Tibial nerve (tissue), 4 donors: Measurements from ENCODE around the gene TMUB1. TPM values are rescaled to one million over a fixed set of nuclear protein-coding genes. Genes with fewer than 3 reads are reported as not detected.

Source experiments
- DNase-seq, 2 donors: peaks; one replicate each; pipeline ENCODE4 v3.0.0-alpha.2; 2019; ENCODE audit warnings: low spot score in 2 of 2
- H3K27ac ChIP-seq, 4 donors: fragments of 200-600 bp; sonication (generic) in 3 of 4; one replicate each; pipeline ENCODE4 v1.5.1; 2017 to 2019; ENCODE audit warnings: mild to moderate bottlenecking in 1 of 4
- H3K27me3 ChIP-seq, 2 donors: fragments of 200-600 bp; sonication (generic) in 1 of 2; one replicate each; pipeline versions ENCODE4 v1.5.1 to v1.6.0; 2017 to 2019
- H3K36me3 ChIP-seq, 3 donors: fragments of 200-600 bp; sonication (generic); one replicate each; pipeline ENCODE4 v1.5.1; 2018 to 2019
- H3K4me1 ChIP-seq, 4 donors: fragments of 200-600 bp; sonication (generic) in 3 of 4; one replicate each; pipeline ENCODE4 v1.5.1; 2017 to 2019
- H3K4me3 ChIP-seq, 4 donors: fragments of 200-600 bp; sonication (generic) in 3 of 4; one replicate each; pipeline ENCODE4 v1.5.1; 2017 to 2019; ENCODE audit warnings: mild to moderate bottlenecking in 1 of 4, moderate library complexity in 1 of 4
- H3K9me3 ChIP-seq, 4 donors: fragments of 200-600 bp; sonication (generic) in 3 of 4; one replicate each; pipeline ENCODE4 v1.5.1; 2017 to 2019
- CTCF ChIP-seq, 5 experiments: fragments of 200-600 bp in 3 of 5; fragments of 450-650 bp in 2 of 5; sonication (generic) in 3 of 5; IDR thresholded peaks; one replicate each; pipeline ENCODE4 v1.5.1; 2016 to 2019; ENCODE audit warnings: antibody characterized with exemption in 5 of 5, mild to moderate bottlenecking in 3 of 5, moderate library complexity in 2 of 5
- EP300 ChIP-seq, 2 donors: sonication (generic); formaldehyde crosslinking; IDR thresholded peaks; one replicate each; pipeline ENCODE4 v1.6.1; 2017; ENCODE audit warnings: antibody characterized with exemption in 2 of 2, mild to moderate bottlenecking in 1 of 2
- POLR2A ChIP-seq, 2 donors: fragments of 450-650 bp; IDR thresholded peaks; one replicate each; pipeline ENCODE4 v1.6.1; 2017; ENCODE audit warnings: antibody characterized with exemption in 2 of 2, mild to moderate bottlenecking in 2 of 2, moderate library complexity in 2 of 2
- WGBS, 2 donors: methylation state at CpG; one replicate each; pipeline ENCODE4 v1.1.5; 2018; 5-methylcytosine and 5-hydroxymethylcytosine counted together
- total RNA-seq, 4 donors: library from RNA; depleted of rRNA; stranded (reverse); fragments of >200 nt; gene quantifications; one replicate each; pipeline ENCODE4 v1.1.0, GENCODE V29; 2016

TMUB1 gene
- total RNA-seq, 4 donors from 2014 or later = 24.3 to 61.5 (median 33.8) TPM

GRCh38 chr7:151091431-151091830 is 8.1 kb upstream of the TMUB1 start:
- peak in 2 of 5 experiments; percentile 10 to 19 for TF ChIP-seq CTCF (IDR thresholded peaks at IDR 0.05)
- no peak for TF ChIP-seq POLR2A (IDR thresholded peaks at IDR 0.05)
- TF ChIP-seq EP300 (IDR thresholded peaks at IDR 0.05) = no peak
- no peaks in the 10 kb centered on the region for H3K36me3 ChIP-seq
- DNase-seq = no peak
- 49 to 51% methylated on average over 6 of the region's 6 CpGs for WGBS, 2 donors
- H3K27me3 ChIP-seq = no peaks in the 10 kb centered on the region
- H3K4me1 ChIP-seq = peaks cover 0 to 74% (median 27%) of the 10 kb centered on the region in 4 donors
- no peaks in the 10 kb centered on the region for H3K9me3 ChIP-seq
- H3K27ac ChIP-seq = no peak overlapping the region
- H3K4me3 ChIP-seq = no peak overlapping the region

- Histone ChIP-seq H3K4me3 (no peak overlapping the region), H3K27ac (no peak overlapping the region), H3K4me1 (peaks cover 0 to 71% (median 27%) of the 10 kb centered on the region in 4 donors), H3K36me3 (no peaks in the 10 kb centered on the region), H3K9me3 (no peaks in the 10 kb centered on the region), H3K27me3 (no peaks in the 10 kb centered on the region)
- no peak for TF ChIP-seq POLR2A (IDR thresholded peaks at IDR 0.05)
- no peak for TF ChIP-seq EP300 (IDR thresholded peaks at IDR 0.05)
- no peak for TF ChIP-seq CTCF (IDR thresholded peaks at IDR 0.05)
- no peak for DNase-seq
- WGBS, 2 donors = 83 to 86% methylated on average over 7 of the region's 7 CpGs
These were observed 7.7 kb upstream of the TMUB1 start for GRCh38 chr7:151091003-151091402.

GRCh38 chr7:151089893-151090730 is 6.8 kb upstream of the TMUB1 start:
- peaks cover 0 to 75% (median 34%) of the 10 kb centered on the region in 4 donors for H3K4me1 ChIP-seq
- 73 to 80% methylated on average over 15 to 22 of the region's 22 CpGs for WGBS, 2 donors
- DNase-seq = no peak

GRCh38 chr7:151088856-151089699 is 5.8 kb upstream of the TMUB1 start:
- H3K4me1 ChIP-seq = peaks cover 0 to 68% (median 34%) of the 10 kb centered on the region in 4 donors
- H3K4me3 ChIP-seq = peak overlapping the region in 3 of 4 donors; percentile 4 to 64 (median 18)

More at GRCh38 chr7:151089893-151090730, 6.8 kb upstream of the TMUB1 start:
- Histone ChIP-seq H3K4me3 (peak overlapping the region in 1 of 4 donors; percentile 64), H3K27me3 (no peaks in the 10 kb centered on the region), H3K36me3 (no peaks in the 10 kb centered on the region), H3K27ac (peak overlapping the region; percentile 81 to 92 (median 86)), H3K9me3 (no peaks in the 10 kb centered on the region)
- TF ChIP-seq EP300 (IDR thresholded peaks at IDR 0.05) = no peak
- no peak for TF ChIP-seq CTCF (IDR thresholded peaks at IDR 0.05)
- no peak for TF ChIP-seq POLR2A (IDR thresholded peaks at IDR 0.05)

More at GRCh38 chr7:151088856-151089699, 5.8 kb upstream of the TMUB1 start:
- Histone ChIP-seq H3K9me3 (no peaks in the 10 kb centered on the region), H3K27ac (peak overlapping the region; percentile 81 to 92 (median 86)), H3K36me3 (no peaks in the 10 kb centered on the region), H3K27me3 (no peaks in the 10 kb centered on the region)
- TF ChIP-seq EP300 (IDR thresholded peaks at IDR 0.05) (peak in 1 of 2 donors; percentile 60), CTCF (IDR thresholded peaks at IDR 0.05) (no peak), POLR2A (IDR thresholded peaks at IDR 0.05) (peak in 1 of 2 donors; percentile 44)
- 34 to 39% methylated on average over 30 of the region's 30 CpGs for WGBS, 2 donors
- peak; percentile 57 to 70 for DNase-seq
